Trophoblast cell (in vitro differentiated cells and primary cell): ENCODE results near the gene ALKAL2.

Source experiments
- DNase-seq, 2 donors: peaks; one replicate each; pipeline ENCODE4 v3.0.0-alpha.2; 2016
- H2AFZ ChIP-seq: 2 replicates; pipeline ENCODE4 v1.6.1; 2013; ENCODE audit warnings: low read length, moderate library complexity, mild to moderate bottlenecking; ENCODE audit not compliant: insufficient read depth, poor library complexity
- H2AK5ac ChIP-seq: 2 replicates; pipeline ENCODE4 v1.6.1; 2013; ENCODE audit warnings: mild to moderate bottlenecking, low read length
- H2BK120ac ChIP-seq: 2 replicates; pipeline ENCODE4 v1.6.1; 2013; ENCODE audit warnings: low read length, mild to moderate bottlenecking, moderate library complexity; ENCODE audit not compliant: insufficient read depth, poor library complexity
- H2BK12ac ChIP-seq: 2 replicates; pipeline ENCODE4 v1.6.1; 2013; ENCODE audit warnings: mild to moderate bottlenecking, low read length, moderate library complexity
- H2BK5ac ChIP-seq: 2 replicates; pipeline ENCODE4 v1.6.1; 2013; ENCODE audit warnings: low read length, low read depth, moderate library complexity, mild to moderate bottlenecking; ENCODE audit not compliant: poor library complexity
- H3K14ac ChIP-seq: 2 replicates; pipeline ENCODE4 v1.6.1; 2013; ENCODE audit warnings: mild to moderate bottlenecking, low read length
- H3K18ac ChIP-seq: 2 replicates; pipeline ENCODE4 v1.6.1; 2013; ENCODE audit warnings: mild to moderate bottlenecking, low read length
- H3K23ac ChIP-seq: 2 replicates; pipeline ENCODE4 v1.6.1; 2013; ENCODE audit warnings: low read length
- H3K27ac ChIP-seq: 2 replicates; pipeline ENCODE4 v1.5.1; 2013; ENCODE audit warnings: low read depth, mild to moderate bottlenecking, inconsistent platforms, low read length, moderate library complexity
- H3K27me3 ChIP-seq: 2 replicates; pipeline ENCODE4 v1.6.1; 2013; ENCODE audit warnings: inconsistent platforms, mild to moderate bottlenecking, low read length, moderate library complexity; ENCODE audit not compliant: insufficient read depth
- H3K36me3 ChIP-seq, 2 experiments: 1 replicate in 1 of 2; 2 replicates in 1 of 2; pipeline ENCODE4 v1.6.1; 2013; ENCODE audit warnings: low read length in 2 of 2, mild to moderate bottlenecking in 2 of 2, moderate library complexity in 1 of 2; ENCODE audit not compliant: insufficient read depth in 2 of 2, control insufficient read depth in 1 of 2
- H3K4ac ChIP-seq: 2 replicates; pipeline ENCODE4 v1.6.1; 2013; ENCODE audit warnings: low read depth, mild to moderate bottlenecking, low read length, moderate library complexity
- H3K4me1 ChIP-seq, 2 experiments: 1 replicate in 1 of 2; 2 replicates in 1 of 2; pipeline ENCODE4 v1.6.1; 2013; ENCODE audit warnings: low read length in 2 of 2, mild to moderate bottlenecking in 2 of 2, moderate library complexity in 1 of 2; ENCODE audit not compliant: insufficient read depth in 2 of 2, control insufficient read depth in 1 of 2
- H3K4me2 ChIP-seq: 2 replicates; pipeline ENCODE4 v1.6.1; 2013; ENCODE audit warnings: inconsistent platforms, mild to moderate bottlenecking, low read length, moderate library complexity
- H3K4me3 ChIP-seq: 2 replicates; pipeline ENCODE4 v1.5.1; 2013; ENCODE audit warnings: mild to moderate bottlenecking, low read depth, low read length, inconsistent platforms
- H3K79me1 ChIP-seq: one replicate; pipeline ENCODE4 v1.6.1; 2013; ENCODE audit warnings: low read length
- H3K79me2 ChIP-seq: 2 replicates; pipeline ENCODE4 v1.6.1; 2013; ENCODE audit warnings: low read length, mild to moderate bottlenecking; ENCODE audit not compliant: control insufficient read depth, insufficient read depth, poor library complexity
- H3K9ac ChIP-seq: 2 replicates; pipeline ENCODE4 v1.6.1; 2013; ENCODE audit warnings: mild to moderate bottlenecking, low read length
- H3K9me3 ChIP-seq: 2 replicates; pipeline ENCODE4 v1.6.1; 2013; ENCODE audit warnings: low read depth, mild to moderate bottlenecking, control low read depth, inconsistent platforms, low read length; ENCODE audit not compliant: insufficient read depth
- H4K12ac ChIP-seq: 2 replicates; pipeline ENCODE4 v1.6.1; 2013; ENCODE audit warnings: low read depth, mild to moderate bottlenecking, low read length, moderate library complexity
- H4K8ac ChIP-seq: 2 replicates; pipeline ENCODE4 v1.6.1; 2013; ENCODE audit warnings: low read depth, mild to moderate bottlenecking, low read length, moderate library complexity
- H4K91ac ChIP-seq: one replicate; pipeline ENCODE4 v1.6.1; 2013; ENCODE audit warnings: low read depth, mild to moderate bottlenecking, low read length, moderate library complexity
- WGBS: extraction: QIAGEN DNeasy Blood & Tissue Kit; methylation state at CpG from one replicate; pipeline ENCODE4 v1.1.7; 2013; ENCODE audit warnings: missing lambda C conversion rate; ENCODE audit not compliant: insufficient read length, insufficient coverage; ENCODE audit errors: extremely low coverage; 5-methylcytosine and 5-hydroxymethylcytosine counted together

The ALKAL2 gene

GRCh38 chr2:309148-309953 lies 21.5 kb upstream of the ALKAL2 start:
- Histone ChIP-seq H3K23ac (no peak overlapping the region), H3K9me3 (no peaks in the 10 kb centered on the region), H3K79me2 (no peaks in the 10 kb centered on the region), H4K8ac (no peak overlapping the region), H3K27ac (no peak overlapping the region), H3K4me2 (no peak overlapping the region), H3K79me1 (no peaks in the 10 kb centered on the region), H3K27me3 (no peaks in the 10 kb centered on the region), H2BK12ac (peak overlapping the region; percentile 18), H3K4me1 (peaks cover 7 to 8% of the 10 kb centered on the region in 2 experiments), H4K91ac (no peak overlapping the region), H3K36me3 (no peaks in the 10 kb centered on the region), H2AFZ (no peak overlapping the region), H2BK5ac (no peak overlapping the region), H3K9ac (no peak overlapping the region), H3K18ac (no peak overlapping the region), H3K4ac (no peak overlapping the region), H3K4me3 (no peak overlapping the region), H3K14ac (no peak overlapping the region), H2BK120ac (no peak overlapping the region), H4K12ac (no peak overlapping the region), H2AK5ac (no peak overlapping the region)
- DNase-seq = no peak
- WGBS = no CpG with 5 or more reads among the region's 13 CpGs

DNA sequence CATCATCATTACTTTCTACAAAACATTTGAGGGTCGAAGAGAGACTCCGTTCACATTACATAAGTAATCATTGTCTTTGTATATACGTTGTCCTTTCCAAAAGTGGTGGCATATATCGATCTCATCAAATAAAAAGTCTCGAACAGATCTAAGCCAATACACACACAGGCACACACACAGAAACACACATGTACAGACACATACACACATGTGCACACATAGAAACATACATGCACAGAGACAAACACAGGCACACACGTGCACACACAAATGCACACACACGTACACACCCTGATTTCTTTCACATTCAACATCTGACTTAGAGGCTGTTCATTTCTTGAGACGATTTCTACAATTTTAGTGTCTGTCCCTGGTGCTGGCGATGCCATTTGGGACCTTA lies 17.5 kb upstream of the ALKAL2 start:
- WGBS = no CpG with 5 or more reads among the region's 9 CpGs

DNA sequence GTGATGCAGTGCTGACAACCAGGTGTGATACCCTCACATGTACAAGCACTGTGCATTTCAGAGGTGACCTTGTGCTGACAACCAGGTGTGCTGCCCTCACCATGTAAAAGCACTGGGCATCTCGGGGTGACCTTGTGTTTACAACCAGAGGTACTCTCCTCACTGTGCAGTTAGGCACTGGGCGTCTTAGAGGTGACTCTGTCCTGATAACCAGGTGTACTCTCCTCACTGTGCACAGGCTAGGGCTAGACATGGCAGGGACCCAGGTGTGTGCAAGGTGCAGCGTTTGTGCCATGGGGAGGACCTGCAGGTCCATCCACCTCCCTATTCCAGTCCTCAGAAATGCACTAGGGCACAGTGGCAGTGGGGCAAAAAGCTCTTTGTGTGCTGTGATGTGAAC lies 8.5 kb upstream of the ALKAL2 start:
- DNase-seq = no peak
- H3K27ac ChIP-seq = no peak overlapping the region

More for the DNA sequence above, 17.5 kb upstream of the ALKAL2 start:
- H3K79me2 ChIP-seq = no peaks in the 10 kb centered on the region
- no peak overlapping the region for H2AK5ac ChIP-seq
- no peak for DNase-seq
- no peaks in the 10 kb centered on the region for H3K9me3 ChIP-seq
- no peak overlapping the region for H2AFZ ChIP-seq
- no peaks in the 10 kb centered on the region for H3K27me3 ChIP-seq
- no peak overlapping the region for H2BK5ac ChIP-seq
- no peak overlapping the region for H4K12ac ChIP-seq
- no peaks in the 10 kb centered on the region for H3K36me3 ChIP-seq
- H3K4me2 ChIP-seq = no peak overlapping the region
- H3K23ac ChIP-seq = no peak overlapping the region
- no peak overlapping the region for H2BK120ac ChIP-seq
- no peak overlapping the region for H3K14ac ChIP-seq
- H3K4me3 ChIP-seq = no peak overlapping the region
- no peak overlapping the region for H4K8ac ChIP-seq
- H3K79me1 ChIP-seq = no peaks in the 10 kb centered on the region
- no peak overlapping the region for H3K27ac ChIP-seq
- H2BK12ac ChIP-seq = no peak overlapping the region
- no peak overlapping the region for H3K4ac ChIP-seq
- H3K4me1 ChIP-seq = peaks cover 7 to 8% of the 10 kb centered on the region in 2 experiments
- no peak overlapping the region for H3K18ac ChIP-seq
- H4K91ac ChIP-seq = no peak overlapping the region
- no peak overlapping the region for H3K9ac ChIP-seq

GRCh38 chr2:295090-295489 lies 7.2 kb upstream of the ALKAL2 start:
- Histone ChIP-seq H3K4me1 (no peaks in the 10 kb centered on the region), H3K27me3 (no peaks in the 10 kb centered on the region), H3K79me2 (no peaks in the 10 kb centered on the region), H2BK120ac (no peak overlapping the region), H2AFZ (no peak overlapping the region), H3K4me3 (no peak overlapping the region), H2BK5ac (no peak overlapping the region), H2BK12ac (no peak overlapping the region), H3K79me1 (no peaks in the 10 kb centered on the region), H4K91ac (no peak overlapping the region), H3K9ac (no peak overlapping the region), H3K36me3 (no peaks in the 10 kb centered on the region), H3K18ac (no peak overlapping the region), H2AK5ac (no peak overlapping the region), H3K4me2 (no peak overlapping the region), H3K27ac (no peak overlapping the region), H3K4ac (no peak overlapping the region), H4K8ac (no peak overlapping the region), H4K12ac (no peak overlapping the region), H3K9me3 (peaks cover 4% of the 10 kb centered on the region), H3K14ac (no peak overlapping the region), H3K23ac (no peak overlapping the region)
- WGBS = no CpG with 5 or more reads among the region's 5 CpGs
- DNase-seq = no peak

More for the DNA sequence above, 8.5 kb upstream of the ALKAL2 start:
- H3K4me3 ChIP-seq = no peak overlapping the region
- no peaks in the 10 kb centered on the region for H3K79me2 ChIP-seq
- no peak overlapping the region for H2BK120ac ChIP-seq
- no peak overlapping the region for H4K91ac ChIP-seq
- peak overlapping the region; percentile 46 for H3K23ac ChIP-seq
- H2BK5ac ChIP-seq = no peak overlapping the region
- no peak overlapping the region for H4K8ac ChIP-seq
- no peak overlapping the region for H2AFZ ChIP-seq
- no peaks in the 10 kb centered on the region for H3K79me1 ChIP-seq
- H3K9me3 ChIP-seq = peaks cover 4% of the 10 kb centered on the region
- H3K14ac ChIP-seq = no peak overlapping the region
- no CpG with 5 or more reads among the region's 3 CpGs for WGBS
- no peaks in the 10 kb centered on the region for H3K36me3 ChIP-seq
- no peak overlapping the region for H3K9ac ChIP-seq
- H3K4ac ChIP-seq = no peak overlapping the region
- no peak overlapping the region for H3K4me2 ChIP-seq
- no peak overlapping the region for H2AK5ac ChIP-seq
- no peaks in the 10 kb centered on the region for H3K4me1 ChIP-seq
- H3K27me3 ChIP-seq = no peaks in the 10 kb centered on the region
- H3K18ac ChIP-seq = no peak overlapping the region
- no peak overlapping the region for H2BK12ac ChIP-seq
- H4K12ac ChIP-seq = no peak overlapping the region
